Renal cortex interstitium (tissue), 11 donors: ENCODE results near the gene GGT5. TPM values are rescaled to one million over a fixed set of nuclear protein-coding genes. Genes with fewer than 3 reads are reported as not detected.
"Not testable (repeated sequence)": the region's sequence is repeated elsewhere in the genome, so short reads cannot be mapped to it uniquely, and the experiment has no call there.

Source experiments
- DNase-seq, 11 donors: peaks; one replicate each; pipeline ENCODE4 v3.0.0-alpha.2; 2013; ENCODE audit warnings: low read depth in 9 of 11, low spot score in 4 of 11; ENCODE audit errors: extremely low read depth in 1 of 11
- polyA plus RNA-seq, 3 donors: library from polyadenylated mRNA; unstranded; fragments of 120-200 nt; gene quantifications; one replicate each; pipeline ENCODE4 v1.2.1, GENCODE V29; 2013; ENCODE audit not compliant: insufficient read length in 3 of 3

The GGT5 gene
- polyA plus RNA-seq, 3 donors, result 15.8 to 17.5 (median 16.4) TPM

DNA sequence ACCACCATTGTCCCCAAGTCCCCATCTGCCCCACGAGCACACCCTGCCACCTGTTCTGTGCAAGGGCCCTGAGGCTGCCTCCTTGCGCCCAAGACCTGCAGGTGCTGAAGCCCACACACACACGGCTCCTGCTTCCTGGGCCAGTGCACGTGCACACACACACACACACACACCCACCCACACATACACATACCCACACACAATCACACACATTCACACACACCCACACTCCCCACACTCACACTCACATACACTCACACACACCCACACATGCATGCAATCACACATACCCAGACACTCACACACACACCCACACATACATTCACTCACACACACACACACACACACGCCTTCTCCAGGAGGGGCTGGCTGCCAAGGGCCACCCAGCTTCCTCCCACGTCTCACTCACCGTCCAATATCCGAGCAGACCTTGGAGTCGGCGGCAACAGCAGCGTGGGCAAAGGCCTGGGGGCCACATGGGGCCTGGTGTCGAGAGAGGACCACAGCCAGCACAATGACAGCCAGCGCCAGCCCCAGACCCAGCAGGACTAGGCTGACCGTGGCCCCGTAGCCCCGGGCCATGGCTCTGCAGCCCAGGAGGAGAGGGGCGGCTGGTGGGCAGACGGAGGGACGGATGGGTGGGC is 616 bp downstream of the GGT5 start:
- DNase-seq, result no peak

DNA sequence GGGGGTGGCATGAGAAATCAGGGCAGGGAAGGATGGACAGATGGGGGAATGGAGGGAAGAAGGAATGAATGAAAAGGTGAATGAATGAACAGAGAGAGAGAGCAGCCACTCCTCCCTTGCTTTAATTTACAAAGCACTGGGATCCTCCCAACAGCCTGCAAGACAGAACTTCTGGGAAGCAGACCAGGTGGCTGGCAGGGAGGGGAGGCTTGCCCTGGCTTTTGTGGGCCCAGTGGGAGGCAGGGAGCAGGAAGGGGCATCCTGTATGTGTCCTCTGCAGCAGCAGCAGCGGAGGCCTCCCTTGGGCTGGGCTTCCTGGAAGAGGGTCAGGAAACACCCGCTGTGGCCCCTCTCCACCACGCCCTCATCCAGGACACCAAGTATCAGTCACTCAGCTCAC is 1.5 kb downstream of the GGT5 start:
- not testable (repeated sequence) for DNase-seq

DNA sequence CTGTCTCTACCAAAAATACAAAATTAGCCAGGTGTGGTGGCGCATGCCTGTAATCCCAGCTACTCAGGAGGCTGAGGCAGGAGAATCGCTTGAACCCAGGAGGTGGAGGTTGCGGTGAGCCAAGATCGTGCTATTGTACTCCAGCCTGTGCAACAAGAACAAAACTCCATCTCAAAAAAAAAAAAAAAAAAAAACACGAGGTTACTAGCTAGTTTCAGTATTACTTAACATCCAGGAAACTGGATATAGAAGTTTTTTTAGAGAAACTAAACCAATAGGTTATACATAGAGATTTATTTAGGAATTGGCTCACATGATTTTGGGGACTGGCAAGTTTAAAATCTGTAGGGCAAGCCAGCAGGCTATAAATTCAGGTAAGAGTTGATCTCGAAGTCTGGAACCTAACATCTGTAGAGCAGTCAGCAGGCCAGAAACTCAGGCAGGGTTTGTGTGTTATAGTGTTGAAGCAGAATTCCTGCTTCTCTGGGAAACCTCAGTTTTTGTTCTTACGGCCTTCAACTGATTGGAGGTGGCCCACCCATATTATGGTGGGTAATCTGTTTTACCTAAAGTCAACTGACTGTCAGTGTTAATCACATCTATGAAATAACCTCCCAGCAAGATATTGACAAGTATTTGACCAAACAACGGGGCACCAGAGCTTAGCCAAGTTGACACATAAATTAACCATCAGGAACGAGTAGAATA is 3.7 kb downstream of the GGT5 start:
- not testable (repeated sequence) for DNase-seq

DNA sequence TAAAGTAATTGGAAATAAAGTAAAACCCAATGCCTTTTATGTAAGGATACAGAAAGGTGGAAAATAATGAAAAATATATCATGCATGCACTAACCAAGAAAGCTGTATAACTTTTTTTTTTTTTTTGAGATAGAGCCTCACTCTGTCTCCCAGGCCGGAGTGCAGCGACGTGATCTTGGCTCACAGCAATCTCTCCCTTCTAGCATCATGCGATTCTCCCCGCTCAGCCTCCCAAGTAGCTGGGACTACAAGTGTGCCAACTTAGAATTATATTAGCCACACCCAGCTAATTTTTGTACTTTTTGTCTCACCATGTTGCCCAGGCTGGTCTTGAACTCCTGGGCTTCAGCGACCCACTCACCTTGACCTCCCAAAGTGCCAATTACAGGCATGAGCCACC is 4.5 kb downstream of the GGT5 start:
- no peak for DNase-seq

DNA sequence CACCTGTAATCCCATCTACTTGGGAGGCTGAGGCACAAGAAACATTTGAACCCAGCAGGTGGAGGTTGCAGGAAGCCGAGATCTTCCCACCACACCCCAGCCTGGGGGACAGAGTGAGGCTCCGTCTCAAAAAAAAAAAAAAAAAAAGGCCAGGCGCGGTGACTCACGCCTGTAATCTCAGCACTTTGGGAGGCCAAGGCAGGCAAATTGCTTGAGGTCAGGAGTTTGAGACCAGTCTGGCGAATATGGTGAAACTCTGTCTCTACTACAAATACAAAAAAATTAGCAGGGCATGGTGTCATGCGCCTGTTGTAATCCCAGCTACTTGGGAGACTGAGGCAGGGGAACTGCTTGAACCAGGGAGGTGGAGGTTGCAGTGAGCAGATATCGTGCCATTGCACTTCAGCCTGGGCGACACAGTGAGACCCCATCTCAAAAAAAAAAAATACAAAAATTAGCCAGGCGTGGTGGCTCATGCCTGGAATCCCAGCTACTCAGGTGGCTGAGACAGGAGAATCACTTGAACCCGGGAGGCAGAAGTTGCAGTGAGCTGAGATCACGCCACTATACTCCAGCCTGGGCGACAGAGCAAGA is 6.7 kb downstream of the GGT5 start:
- DNase-seq, result not testable (repeated sequence)

DNA sequence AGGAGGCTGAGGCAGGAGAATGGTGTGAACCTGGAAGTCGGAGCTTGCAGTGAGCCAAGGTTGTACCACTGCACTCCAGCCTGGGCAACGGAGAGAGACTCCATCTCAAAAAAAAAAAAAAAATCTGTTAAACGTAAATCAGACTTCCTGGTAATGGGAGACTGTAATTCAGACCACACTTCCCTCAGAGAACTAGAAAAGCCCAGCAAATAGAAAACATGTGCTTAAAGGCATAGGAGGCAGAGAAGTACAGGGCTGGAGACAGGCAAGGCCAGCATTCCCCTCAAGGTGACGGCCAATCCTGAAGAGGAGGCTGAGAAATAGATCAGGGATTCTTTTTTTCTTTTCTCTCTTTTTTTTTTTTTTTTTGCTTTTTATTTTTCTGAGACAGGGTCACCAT is 8.2 kb downstream of the GGT5 start:
- no peak for DNase-seq

DNA sequence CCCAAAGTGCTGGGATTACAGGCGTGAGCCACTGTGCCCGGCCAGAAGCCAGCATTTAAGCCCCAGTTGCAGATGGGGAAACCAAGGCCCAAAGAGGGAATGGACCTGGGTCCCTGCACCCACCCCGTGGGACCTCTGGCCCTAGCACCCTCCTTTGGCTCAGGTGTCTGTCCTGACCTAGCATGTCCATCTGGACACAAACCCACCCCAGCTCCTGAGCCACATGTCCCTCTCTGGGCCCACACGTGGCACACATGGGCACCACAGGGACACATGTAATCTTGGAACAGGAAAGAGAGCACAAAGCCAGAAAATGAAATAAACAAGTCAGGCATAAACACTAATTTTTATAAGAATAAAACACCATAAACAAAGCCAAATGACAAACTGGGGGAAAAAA is 9.6 kb downstream of the GGT5 start:
- DNase-seq, result no peak

DNA sequence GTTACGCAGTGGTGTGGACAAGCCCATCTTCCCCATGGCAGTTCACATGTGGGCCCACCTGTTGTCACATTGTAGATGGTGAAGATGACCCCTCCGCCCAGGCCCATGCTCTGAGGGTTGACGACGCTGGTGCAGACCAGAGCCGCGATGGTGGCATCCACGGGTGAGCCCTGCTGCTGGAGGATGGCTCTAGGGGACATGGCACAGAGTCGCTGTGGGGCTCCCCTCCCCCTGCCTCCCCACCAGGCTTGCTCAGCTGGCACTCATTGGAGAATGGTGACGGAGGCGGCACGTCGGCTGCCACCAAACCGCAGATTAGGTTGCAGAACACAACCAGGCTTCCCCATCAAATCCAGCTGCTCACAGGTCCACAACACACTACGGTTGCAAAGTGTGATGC is 11.1 kb downstream of the GGT5 start:
- DNase-seq, result no peak

DNA sequence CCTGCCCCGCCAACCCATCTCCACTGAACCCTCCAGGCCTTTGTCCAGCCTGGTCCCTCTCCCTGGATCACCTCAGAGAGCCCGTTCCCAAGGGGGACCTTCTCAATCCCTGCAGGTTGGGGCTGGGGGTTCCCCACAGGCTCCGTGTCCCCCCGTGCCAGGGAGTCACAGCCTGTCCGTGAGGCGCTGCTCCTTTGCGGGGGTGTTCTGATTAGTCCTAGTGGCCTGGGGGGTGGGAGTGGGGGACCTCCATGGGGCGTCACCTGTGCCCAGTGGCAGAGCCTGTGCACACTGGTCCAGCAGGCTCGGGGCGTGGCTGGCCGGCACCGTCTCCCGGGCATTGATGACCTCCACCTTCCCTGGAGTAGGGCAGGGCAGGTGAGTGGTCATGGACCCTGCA is 11.6 kb downstream of the GGT5 start:
- DNase-seq, result no peak

DNA sequence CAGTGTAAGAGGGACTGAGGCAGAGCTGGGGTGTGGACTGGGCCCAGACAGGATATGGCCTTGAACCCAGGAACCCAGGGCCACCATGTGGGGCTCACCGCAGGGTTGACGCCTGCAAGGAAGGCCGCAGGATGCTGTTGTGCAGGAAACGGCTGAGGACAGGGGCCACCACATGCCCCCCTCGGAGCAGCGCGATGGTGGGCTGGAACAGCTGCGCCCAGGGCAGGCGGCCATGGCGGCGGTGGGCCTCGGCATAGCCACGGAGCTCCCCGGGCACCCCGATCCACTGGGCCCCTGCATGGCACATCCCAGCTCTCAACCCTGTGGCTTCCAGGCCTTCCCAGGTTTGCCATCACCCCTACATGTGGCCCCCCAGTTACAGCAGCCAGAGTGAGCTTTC is 12.2 kb downstream of the GGT5 start:
- DNase-seq, result no peak

DNA sequence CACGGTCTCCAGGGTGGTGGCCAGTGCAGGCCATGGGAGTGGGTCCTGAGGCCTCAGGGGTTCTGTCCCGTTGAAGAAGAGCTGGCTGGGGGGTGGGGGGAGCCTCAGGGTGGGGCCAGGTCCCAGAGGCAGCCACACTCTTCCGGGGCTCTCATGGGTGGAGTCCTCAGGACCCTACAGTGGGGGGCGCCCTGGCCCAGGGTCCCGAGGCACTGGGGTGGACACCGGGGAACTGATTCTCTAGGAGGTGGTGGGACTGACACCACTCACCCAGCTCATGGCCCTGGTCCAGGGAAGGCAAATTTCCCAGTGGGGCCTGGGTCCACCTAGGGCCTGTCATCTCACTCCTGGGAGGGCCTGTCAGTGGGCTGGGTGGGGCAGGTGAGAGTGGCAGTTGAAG is 12.8 kb downstream of the GGT5 start:
- no peak for DNase-seq

DNA sequence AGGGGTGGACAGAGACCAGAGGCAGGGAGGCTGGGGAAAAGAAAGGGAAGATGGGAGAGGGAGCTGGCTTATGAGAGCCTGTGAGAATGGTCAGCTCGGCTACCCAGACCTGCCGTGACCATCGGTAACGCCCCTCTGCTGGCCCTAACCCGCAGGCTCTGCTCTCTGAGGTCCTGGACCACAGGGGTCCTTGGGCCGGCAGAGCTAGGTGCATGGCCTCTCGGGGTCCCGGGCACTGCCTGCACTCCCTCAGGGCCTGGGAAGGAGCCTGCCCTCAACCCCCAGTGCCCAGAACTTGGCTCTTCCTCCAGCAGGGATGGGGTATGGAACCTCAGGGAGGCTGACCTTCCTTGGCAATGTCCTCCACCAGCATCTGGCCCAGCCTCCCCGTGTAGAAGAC is 13.2 kb downstream of the GGT5 start:
- DNase-seq, result no peak

DNA sequence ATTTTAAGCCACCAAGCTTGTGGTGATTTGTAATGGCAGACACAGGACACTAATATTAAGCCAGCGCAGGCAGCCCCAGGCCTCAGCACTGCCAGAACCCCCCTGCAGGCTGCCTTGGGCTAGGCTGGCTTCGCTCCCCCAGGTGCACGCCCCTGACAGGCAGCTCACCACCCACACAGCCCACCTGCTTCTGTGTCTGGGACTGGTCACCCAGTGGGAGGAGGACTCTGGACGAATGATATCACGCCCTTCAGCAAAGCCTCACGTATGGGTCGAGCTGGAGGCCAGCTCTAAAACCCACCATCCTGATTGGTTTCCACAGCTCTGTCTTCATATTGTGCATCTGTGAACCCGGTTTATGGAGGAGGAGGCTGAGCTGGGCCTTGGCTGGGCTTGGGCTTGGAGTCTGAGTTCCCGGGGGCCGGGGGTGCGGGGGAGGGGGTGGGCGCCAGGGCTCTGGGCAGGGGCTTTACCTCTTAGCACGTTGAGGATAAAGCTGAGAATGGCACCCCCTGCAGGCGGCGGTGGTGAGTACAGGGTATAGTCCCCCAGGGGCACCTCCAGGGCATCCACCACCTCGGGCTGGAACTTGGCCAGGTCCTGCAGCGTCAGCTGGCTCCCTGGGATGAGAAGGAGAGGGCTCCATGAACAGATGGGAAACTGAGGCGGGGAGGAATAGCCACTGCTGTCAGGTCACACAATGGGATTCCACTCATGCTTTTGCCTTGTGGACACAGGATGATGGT is 13.8 kb downstream of the GGT5 start:
- no peak for DNase-seq

DNA sequence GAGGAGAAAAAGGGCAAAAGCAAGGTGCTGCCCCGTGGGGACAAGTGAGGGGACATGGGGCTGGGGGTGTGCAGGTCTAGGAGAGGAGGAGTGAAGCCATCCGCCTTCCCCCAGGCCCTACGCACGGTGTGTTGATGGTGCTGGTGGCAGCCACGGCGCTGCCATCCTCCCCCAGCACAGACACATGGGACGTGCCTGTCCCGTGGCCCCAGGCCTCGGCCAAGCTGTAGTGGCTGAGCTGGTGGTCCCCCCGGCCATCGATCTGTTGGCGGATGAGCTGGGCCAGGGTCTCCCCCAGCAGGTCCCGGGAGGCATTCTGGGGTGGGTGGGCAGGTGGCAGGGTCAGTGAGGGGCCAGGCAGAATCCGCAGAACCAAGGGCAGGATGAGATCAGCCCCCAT is 18.9 kb downstream of the GGT5 start:
- no peak for DNase-seq

DNA sequence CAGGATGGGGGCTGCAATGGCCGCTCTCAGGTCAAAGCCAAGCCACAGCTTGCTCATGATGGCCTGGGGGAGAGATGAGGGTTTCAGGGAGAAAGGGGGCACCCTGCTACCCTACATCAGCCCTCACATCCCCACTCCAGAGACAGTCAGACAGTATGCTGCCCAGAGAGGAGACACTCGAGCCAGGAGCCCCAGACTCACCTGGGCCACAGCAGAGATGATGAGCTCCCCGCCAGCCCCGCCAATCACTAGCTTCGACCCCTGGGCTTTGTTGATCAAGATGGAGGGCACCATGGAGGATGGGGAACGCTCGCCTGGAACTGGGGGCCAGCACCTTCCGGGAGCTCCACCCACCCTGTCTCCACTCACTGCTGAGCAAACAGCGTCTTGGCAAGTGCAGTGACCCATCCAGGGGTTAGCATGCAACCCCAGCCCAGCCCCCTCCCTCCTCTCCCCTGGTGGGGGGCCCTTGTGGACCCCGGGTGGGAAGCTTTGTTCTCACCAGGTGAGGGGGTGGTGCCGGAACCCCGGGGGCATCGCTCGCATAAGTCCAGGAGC is 19.8 kb downstream of the GGT5 start:
- DNase-seq, result no peak

DNA sequence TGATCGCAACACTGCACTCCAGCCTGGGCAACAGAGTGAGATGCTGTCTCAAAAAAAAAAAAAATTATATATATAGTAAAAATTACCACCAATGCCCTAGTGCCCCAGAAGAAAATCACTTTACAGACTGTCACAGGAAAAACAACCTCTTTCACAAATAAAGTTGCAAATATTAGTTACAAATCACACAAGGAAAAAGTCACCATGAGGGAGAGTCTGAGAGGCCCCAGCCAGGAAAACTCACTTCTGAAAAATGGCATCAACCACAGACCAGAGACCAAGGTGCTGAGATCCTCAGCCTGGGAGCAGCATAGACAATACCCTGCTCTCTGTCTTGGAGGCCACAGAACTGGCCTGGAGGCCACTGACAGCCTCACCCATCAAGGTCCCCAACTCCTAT is 20.4 kb downstream of the GGT5 start:
- DNase-seq, result no peak

DNA sequence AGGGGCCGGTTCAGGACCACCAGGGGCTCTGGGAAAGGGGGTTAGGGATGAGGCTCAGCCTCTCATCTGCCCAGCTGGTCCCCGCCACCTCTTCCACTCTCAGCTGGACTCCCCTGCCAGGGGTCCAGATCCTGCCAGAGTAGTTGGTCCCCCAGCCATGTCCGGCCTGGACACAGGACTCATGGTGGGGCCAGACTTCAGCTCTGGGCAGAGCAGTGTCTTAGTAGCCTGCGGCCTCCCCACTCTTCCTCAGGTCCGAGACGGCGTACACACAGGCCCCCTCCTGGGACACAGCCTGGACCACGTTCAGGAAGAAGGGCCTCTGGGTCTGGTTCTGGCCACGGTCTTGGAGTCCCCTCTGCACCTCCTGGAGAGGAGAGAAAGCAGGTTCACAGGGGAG is 25.1 kb downstream of the GGT5 start:
- DNase-seq, result no peak

DNA sequence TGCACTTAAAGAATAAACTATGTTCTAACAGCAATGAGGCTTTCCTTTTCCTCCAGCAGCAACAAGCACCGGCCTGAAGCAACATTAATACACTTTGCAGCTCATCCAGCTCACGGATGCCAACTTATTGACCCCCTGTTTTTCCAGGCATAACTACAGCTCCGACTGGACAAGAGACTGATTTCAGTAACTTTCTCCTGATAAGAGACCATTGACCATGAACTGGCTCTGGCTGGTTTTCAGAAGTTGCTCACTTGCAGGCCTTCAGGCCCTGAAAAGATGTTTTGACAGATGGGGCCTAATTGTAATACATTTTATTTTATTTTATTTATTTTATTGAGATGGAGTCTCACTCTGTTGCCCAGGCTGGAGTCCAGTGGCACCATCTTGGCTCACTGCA is 27.5 kb downstream of the GGT5 start:
- no peak for DNase-seq

DNA sequence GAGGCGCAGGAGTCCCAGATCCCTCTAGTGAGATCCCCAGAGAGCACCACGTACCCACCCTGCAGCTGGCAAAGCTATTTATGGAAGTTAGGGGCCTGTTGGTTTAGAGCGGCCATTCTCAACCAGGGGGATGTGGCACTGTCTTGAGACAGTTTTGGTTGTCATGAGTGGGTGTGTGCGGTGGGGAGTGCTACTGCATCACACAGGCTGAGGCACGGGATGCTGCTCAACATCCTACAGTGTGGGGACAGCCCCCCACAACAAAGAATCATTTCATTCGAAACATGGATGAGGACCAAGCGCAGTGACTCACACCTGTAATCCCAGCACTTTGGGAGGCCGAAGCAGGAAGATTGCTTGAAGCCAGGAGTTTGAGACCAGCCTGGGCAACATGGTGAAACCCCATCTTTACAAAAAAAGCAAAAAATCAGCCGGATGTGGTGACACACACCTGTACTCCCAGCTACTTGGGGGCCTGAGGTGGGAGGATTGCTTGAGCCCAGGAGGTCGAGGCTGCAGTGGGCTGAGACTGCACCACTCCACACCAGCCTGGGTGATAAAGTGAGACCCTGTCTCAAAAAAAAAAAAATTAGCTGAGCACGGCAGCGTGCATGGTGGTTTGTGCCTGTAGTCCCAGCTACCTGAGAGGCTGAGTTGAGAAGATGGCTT is 28.2 kb downstream of the GGT5 start:
- no peak for DNase-seq
